Smooth muscle cell of trachea (primary cell): ENCODE measurements around the gene ADGRD2. TPM values are rescaled to one million over a fixed set of nuclear protein-coding genes. Genes with fewer than 3 reads are reported as not detected.

Source experiments
- total RNA-seq: library from RNA; depleted of rRNA; stranded (reverse); fragments of >200 nt; gene quantifications from 2 replicates; pipeline ENCODE4 v1.2.1, GENCODE V29; 2014

Gene ADGRD2, protein sequence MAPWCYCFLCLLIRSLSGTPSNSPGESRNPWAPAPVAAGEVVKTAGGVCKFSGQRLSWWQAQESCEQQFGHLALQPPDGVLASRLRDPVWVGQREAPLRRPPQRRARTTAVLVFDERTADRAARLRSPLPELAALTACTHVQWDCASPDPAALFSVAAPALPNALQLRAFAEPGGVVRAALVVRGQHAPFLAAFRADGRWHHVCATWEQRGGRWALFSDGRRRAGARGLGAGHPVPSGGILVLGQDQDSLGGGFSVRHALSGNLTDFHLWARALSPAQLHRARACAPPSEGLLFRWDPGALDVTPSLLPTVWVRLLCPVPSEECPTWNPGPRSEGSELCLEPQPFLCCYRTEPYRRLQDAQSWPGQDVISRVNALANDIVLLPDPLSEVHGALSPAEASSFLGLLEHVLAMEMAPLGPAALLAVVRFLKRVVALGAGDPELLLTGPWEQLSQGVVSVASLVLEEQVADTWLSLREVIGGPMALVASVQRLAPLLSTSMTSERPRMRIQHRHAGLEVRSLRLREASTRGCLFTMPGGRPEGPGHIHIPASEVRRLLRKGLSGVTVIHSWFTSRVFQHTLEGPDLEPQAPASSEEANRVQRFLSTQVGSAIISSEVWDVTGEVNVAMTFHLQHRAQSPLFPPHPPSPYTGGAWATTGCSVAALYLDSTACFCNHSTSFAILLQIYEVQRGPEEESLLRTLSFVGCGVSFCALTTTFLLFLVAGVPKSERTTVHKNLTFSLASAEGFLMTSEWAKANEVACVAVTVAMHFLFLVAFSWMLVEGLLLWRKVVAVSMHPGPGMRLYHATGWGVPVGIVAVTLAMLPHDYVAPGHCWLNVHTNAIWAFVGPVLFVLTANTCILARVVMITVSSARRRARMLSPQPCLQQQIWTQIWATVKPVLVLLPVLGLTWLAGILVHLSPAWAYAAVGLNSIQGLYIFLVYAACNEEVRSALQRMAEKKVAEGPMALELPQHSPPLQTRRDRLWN
- not detected in 2 replicates for total RNA-seq

GRCh38 chr9:124450241-124450924 is at the start of gene ADGRD2:
ADGRD2 (plus strand) TSS chr9:124450451; CDS start chr9:124451667, 1,216 bp downstream.

GRCh38 chr9:124415102-124415851 is 35.0 kb upstream of the ADGRD2 start, which contains the start of gene PSMB7:
PSMB7 (minus strand) TSS chr9:124415442; CDS start chr9:124415425, 17 bp downstream.

GRCh38 chr9:124506931-124507879 is 57.0 kb downstream of the ADGRD2 start, which contains the start of gene NR5A1:
NR5A1 (minus strand) TSS chr9:124507399; CDS start chr9:124503395, 4,004 bp downstream.

Other genes with a start within 250 kb of the ADGRD2 start
- 46.7 and 97.3 TPM in 2 replicates for gene NEK6, start 192.5 kb upstream of the ADGRD2 start, total RNA-seq
- gene PSMB7, start 35.0 kb upstream of the ADGRD2 start, total RNA-seq: 149 and 265 TPM in 2 replicates
- gene NR5A1, start 56.9 kb downstream of the ADGRD2 start, total RNA-seq: not detected in 2 replicates